Chondrocyte (in vitro differentiated cells): ENCODE results near the gene ANKH. TPM values are rescaled to one million over a fixed set of nuclear protein-coding genes. Genes with fewer than 3 reads are reported as not detected.

Experiments
- DNase-seq: peaks from one replicate; pipeline ENCODE4 v3.0.0; 2021; ENCODE audit warnings: mixed read lengths, low spot score
- H3K27ac Mint-ChIP-seq: one replicate; pipeline ENCODE4 v1.8.0; 2021; ENCODE audit warnings: mild to moderate bottlenecking, moderate library complexity, mixed read lengths; ENCODE audit not compliant: unreplicated experiment
- H3K27me3 Mint-ChIP-seq: 2 replicates; pipeline ENCODE4 v1.8.0; 2021; ENCODE audit warnings: low read depth, mixed read lengths
- H3K36me3 Mint-ChIP-seq: 2 replicates; pipeline ENCODE4 v1.8.0; 2021; ENCODE audit warnings: low read depth, mixed read lengths
- H3K4me1 Mint-ChIP-seq: 2 replicates; pipeline ENCODE4 v1.8.0; 2021; ENCODE audit warnings: low read depth, mild to moderate bottlenecking, mixed read lengths
- H3K4me3 Mint-ChIP-seq: one replicate; pipeline ENCODE4 v1.8.0; 2021; ENCODE audit warnings: mild to moderate bottlenecking, moderate library complexity, mixed read lengths; ENCODE audit not compliant: unreplicated experiment
- H3K9me3 Mint-ChIP-seq: 2 replicates; pipeline ENCODE4 v1.8.0; 2021; ENCODE audit warnings: low read depth, mixed read lengths
- total RNA-seq: library from RNA; stranded (reverse); gene quantifications from 3 replicates; pipeline ENCODE4 v1.2.1, GENCODE V29; 2021
- TF ChIP-seq, protein P1 (sequence below): fragments of 200-600 bp; sonication (generic); IDR thresholded peaks from 2 replicates; pipeline ENCODE4 v1.5.0; 2021; ENCODE audit warnings: antibody characterized with exemption, mild to moderate bottlenecking, moderate library complexity

ANKH gene
- total RNA-seq, 1 donor from 2014 or later: 114 TPM

DNA sequence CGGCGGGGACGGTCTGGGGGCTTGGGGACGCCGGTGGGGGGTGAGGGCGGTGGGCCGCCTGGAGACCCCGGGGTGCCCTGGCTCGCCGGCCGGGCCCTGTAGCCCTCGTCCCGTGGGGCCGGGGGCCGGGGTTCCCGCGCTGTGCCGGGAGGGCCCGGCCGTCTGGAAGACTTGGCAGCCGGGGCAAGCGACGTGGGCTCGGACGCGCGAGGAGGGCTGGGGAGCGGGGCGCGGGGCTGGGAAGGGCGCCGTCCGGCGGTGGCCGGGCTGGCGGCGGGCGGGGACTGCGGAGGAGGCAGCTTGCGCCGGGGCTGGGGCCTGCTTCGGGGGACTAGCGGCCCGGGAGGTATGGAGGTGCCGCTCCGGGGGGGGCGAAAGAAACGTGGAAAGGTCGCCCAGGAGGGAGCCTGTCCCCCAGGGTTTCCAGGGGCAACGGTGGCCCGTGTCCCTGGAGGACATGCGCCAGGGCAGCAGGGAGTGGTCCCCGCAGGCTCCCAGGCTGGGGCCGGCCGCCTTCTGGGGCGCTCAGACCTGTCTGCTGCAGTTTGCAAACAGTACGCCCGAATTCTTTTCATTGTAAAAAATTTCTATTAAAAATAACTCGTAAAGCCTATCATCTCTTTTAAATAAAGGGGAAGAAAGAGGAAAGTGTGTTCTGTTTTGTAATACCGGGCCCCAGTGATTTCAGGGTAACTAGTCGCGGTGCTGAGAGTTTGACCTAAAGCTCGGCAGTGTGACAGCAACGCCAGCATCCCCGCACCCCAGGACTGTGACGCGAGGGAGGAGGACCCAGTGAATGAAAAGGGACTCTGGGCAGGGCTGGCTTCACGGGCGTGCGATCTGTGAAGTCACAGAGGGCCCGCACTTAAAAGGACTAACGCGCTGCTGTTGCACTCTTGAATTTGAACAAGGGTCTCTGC is 752 bp upstream of the ANKH start:
- no peaks in the 10 kb centered on the region for H3K27me3 Mint-ChIP-seq
- H3K9me3 Mint-ChIP-seq: no peaks in the 10 kb centered on the region
- TF ChIP-seq, protein P1, sequence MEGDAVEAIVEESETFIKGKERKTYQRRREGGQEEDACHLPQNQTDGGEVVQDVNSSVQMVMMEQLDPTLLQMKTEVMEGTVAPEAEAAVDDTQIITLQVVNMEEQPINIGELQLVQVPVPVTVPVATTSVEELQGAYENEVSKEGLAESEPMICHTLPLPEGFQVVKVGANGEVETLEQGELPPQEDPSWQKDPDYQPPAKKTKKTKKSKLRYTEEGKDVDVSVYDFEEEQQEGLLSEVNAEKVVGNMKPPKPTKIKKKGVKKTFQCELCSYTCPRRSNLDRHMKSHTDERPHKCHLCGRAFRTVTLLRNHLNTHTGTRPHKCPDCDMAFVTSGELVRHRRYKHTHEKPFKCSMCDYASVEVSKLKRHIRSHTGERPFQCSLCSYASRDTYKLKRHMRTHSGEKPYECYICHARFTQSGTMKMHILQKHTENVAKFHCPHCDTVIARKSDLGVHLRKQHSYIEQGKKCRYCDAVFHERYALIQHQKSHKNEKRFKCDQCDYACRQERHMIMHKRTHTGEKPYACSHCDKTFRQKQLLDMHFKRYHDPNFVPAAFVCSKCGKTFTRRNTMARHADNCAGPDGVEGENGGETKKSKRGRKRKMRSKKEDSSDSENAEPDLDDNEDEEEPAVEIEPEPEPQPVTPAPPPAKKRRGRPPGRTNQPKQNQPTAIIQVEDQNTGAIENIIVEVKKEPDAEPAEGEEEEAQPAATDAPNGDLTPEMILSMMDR: peak; percentile 68
- peak overlapping the region; percentile 72 for H3K27ac Mint-ChIP-seq
- peaks cover 30% of the 10 kb centered on the region for H3K4me1 Mint-ChIP-seq
- DNase-seq: no peak
- peak overlapping the region; percentile 78 for H3K4me3 Mint-ChIP-seq
- no peaks in the 10 kb centered on the region for H3K36me3 Mint-ChIP-seq

DNA sequence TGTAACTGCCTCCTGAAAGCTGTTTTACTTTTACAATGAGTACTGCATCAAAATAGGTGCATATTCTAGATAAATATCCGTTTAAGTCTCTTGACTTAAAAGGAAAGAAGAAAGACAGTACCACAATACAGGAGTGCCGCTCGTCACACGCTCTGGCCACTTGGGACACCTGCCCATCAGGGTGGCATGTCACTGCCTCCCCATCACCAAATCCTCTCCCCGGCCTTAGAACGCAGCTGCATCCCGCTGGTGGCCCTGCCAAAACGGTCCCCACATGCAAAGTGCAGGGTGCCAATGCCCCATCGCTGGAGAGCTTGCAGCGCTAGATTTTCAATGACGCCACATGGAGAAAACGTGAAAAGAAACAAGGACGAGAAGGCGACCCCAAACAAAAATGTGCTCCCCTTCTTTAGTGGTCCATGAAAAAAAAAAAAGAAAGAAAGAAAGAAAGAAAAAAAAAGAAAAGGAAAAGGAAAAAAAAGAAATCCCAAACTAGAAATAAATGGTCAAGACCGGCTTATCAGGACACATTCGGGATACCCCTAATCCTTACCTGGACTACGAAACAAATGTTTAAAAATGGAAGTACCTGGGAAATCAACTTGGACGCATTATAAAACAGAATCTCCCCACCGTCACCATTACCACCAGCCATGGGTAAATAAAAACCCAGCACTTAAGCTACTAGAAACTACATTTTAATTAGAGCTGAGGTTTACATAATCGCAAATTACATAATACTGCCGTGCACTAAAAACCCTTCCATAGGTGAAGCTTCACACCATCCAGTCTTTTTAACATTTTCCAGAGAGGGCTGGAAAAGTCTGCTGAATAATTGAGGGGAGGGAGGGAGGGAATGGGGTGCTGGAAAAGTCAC is 1.0 kb downstream of the ANKH start:
- Mint-ChIP-seq H3K4me3 (peak overlapping the region; percentile 94), H3K27me3 (no peaks in the 10 kb centered on the region), H3K36me3 (no peaks in the 10 kb centered on the region), H3K27ac (peak overlapping the region; percentile 63), H3K9me3 (no peaks in the 10 kb centered on the region), H3K4me1 (peaks cover 30% of the 10 kb centered on the region)
- TF ChIP-seq, protein P1: no peak
- DNase-seq: no peak

DNA sequence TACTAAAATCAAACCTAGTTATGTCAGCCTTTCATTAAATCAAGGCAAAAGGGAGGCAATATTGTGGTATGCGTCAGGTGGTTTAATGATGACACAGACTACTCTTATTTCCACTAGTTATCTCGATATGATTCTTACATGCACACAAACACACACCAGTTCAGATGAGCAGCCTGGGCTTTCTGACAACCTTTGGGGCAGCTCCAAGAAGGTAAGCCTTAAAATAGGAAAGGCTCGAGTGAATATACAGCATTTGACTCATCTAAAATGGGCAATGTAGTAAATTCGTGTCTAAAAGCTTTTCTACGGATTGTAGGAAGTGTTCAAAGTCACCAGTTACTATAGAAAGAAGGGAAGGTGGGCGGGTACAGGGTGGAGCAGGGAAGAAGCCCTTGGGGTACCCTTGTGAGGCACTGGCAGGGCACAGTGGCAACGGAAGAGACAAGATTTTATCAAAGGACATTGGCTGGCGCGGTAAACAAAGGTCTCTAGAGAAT is 1.9 kb downstream of the ANKH start:
- TF ChIP-seq, protein P1: no peak
- Mint-ChIP-seq H3K4me3 (peak overlapping the region; percentile 94), H3K9me3 (no peaks in the 10 kb centered on the region), H3K27me3 (no peaks in the 10 kb centered on the region), H3K27ac (peak overlapping the region; percentile 63), H3K4me1 (peaks cover 30% of the 10 kb centered on the region), H3K36me3 (no peaks in the 10 kb centered on the region)
- no peak for DNase-seq

DNA sequence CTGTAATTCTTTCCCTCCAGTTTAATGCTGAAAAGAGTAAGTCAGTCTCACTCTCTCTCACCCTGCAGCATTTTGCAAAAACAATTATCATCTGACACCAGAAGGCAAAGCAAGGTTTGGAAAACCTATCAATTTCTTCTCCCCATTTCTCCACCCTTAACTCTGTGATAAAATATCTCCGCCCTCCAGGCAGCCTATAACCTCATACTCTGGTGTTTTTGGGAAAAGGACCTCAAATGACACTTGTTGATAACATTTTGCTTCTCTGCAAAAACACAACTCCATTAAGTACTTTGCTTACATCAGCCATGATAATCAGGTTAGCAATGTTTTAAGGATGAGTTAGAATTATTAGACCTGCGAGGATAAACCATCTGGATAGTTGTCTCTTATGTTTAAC is 2.3 kb downstream of the ANKH start:
- H3K4me3 Mint-ChIP-seq: peak overlapping the region; percentile 94

More for the DNA sequence above, 2.3 kb downstream of the ANKH start:
- TF ChIP-seq, protein P1: no peak
- H3K27me3 Mint-ChIP-seq: no peaks in the 10 kb centered on the region
- no peak overlapping the region for H3K27ac Mint-ChIP-seq
- H3K9me3 Mint-ChIP-seq: no peaks in the 10 kb centered on the region
- DNase-seq: no peak
- H3K36me3 Mint-ChIP-seq: no peaks in the 10 kb centered on the region
- H3K4me1 Mint-ChIP-seq: peaks cover 32% of the 10 kb centered on the region
